Liver (tissue), 9 donors: Measurements from ENCODE around the gene TMEM8B. TPM values are rescaled to one million over a fixed set of nuclear protein-coding genes. Genes with fewer than 3 reads are reported as not detected.

Experiments used
- DNase-seq: peaks from one replicate; pipeline ENCODE4 v3.0.0-alpha.2; 2017; ENCODE audit warnings: low spot score
- H3K27ac ChIP-seq, 2 donors: one replicate each; pipeline ENCODE4 v1.7.0; 2013; ENCODE audit warnings: inconsistent platforms in 2 of 2, low read length in 2 of 2, control low read depth in 1 of 2, low read depth in 1 of 2, mild to moderate bottlenecking in 1 of 2
- H3K27me3 ChIP-seq, 4 donors: one replicate each; pipeline versions ENCODE4 v1.6.1 to v1.7.0; 2013; ENCODE audit warnings: low read length in 3 of 4, inconsistent platforms in 1 of 4, mild to moderate bottlenecking in 1 of 4, moderate library complexity in 1 of 4; ENCODE audit not compliant: control insufficient read depth in 4 of 4, insufficient read depth in 4 of 4
- H3K36me3 ChIP-seq, 4 donors: one replicate each; pipeline versions ENCODE4 v1.6.1 to v1.7.0; 2013; ENCODE audit warnings: low read length in 3 of 4, mild to moderate bottlenecking in 3 of 4, low read depth in 1 of 4, moderate library complexity in 1 of 4; ENCODE audit not compliant: control insufficient read depth in 4 of 4, insufficient read depth in 3 of 4
- H3K4me1 ChIP-seq, 4 donors: one replicate each; pipeline versions ENCODE4 v1.6.1 to v1.7.0; 2013; ENCODE audit warnings: low read length in 3 of 4, mild to moderate bottlenecking in 3 of 4, moderate library complexity in 1 of 4; ENCODE audit not compliant: control insufficient read depth in 4 of 4, insufficient read depth in 4 of 4
- H3K4me3 ChIP-seq, 3 donors: one replicate each; pipeline versions ENCODE4 v1.6.1 to v1.7.0; 2013; ENCODE audit warnings: low read length in 3 of 3, control low read depth in 1 of 3, low read depth in 1 of 3, mild to moderate bottlenecking in 1 of 3
- H3K9ac ChIP-seq, 2 donors: one replicate each; pipeline ENCODE4 v1.7.0; 2013; ENCODE audit warnings: low read length in 2 of 2, mild to moderate bottlenecking in 2 of 2, moderate library complexity in 2 of 2, control low read depth in 1 of 2, low read depth in 1 of 2
- H3K9me3 ChIP-seq, 4 donors: one replicate each; pipeline versions ENCODE4 v1.6.1 to v1.7.0; 2013; ENCODE audit warnings: low read length in 3 of 4; ENCODE audit not compliant: control insufficient read depth in 4 of 4
- ATF3 ChIP-seq: IDR thresholded peaks from 2 replicates; pipeline ENCODE4 v1.6.1; 2016; ENCODE audit warnings: antibody characterized with exemption
- CTCF ChIP-seq: fragments of 150-350 bp; IDR thresholded peaks from 2 replicates; pipeline ENCODE4 v1.5.1; 2017; ENCODE audit warnings: improper control_type of control experiment, low read depth, low read length; ENCODE audit not compliant: missing input control
- EGR1 ChIP-seq, 2 donors: IDR thresholded peaks; 2 replicates each; pipeline ENCODE4 v1.6.1; 2016 to 2018; ENCODE audit warnings: antibody characterized with exemption in 2 of 2, low read depth in 2 of 2
- FOXA1 ChIP-seq: IDR thresholded peaks from 2 replicates; pipeline ENCODE4 v1.6.1; 2016; ENCODE audit warnings: antibody characterized with exemption
- GABPA ChIP-seq, 2 donors: IDR thresholded peaks in 1 of 2; conservative IDR thresholded peaks in 1 of 2; 2 replicates each; pipeline ENCODE4 v1.6.1; 2016; ENCODE audit warnings: antibody characterized with exemption in 2 of 2, mild to moderate bottlenecking in 1 of 2, moderate library complexity in 1 of 2
- HNF4A ChIP-seq, 2 donors: conservative IDR thresholded peaks; 2 replicates each; pipeline ENCODE4 v1.6.1; 2016; ENCODE audit warnings: antibody characterized with exemption in 2 of 2, mild to moderate bottlenecking in 2 of 2
- HNF4G ChIP-seq: IDR thresholded peaks from 2 replicates; pipeline ENCODE4 v1.6.1; 2016; ENCODE audit warnings: antibody characterized with exemption
- JUND ChIP-seq, 2 donors: IDR thresholded peaks; 2 replicates each; pipeline ENCODE4 v1.6.1; 2016; ENCODE audit warnings: antibody characterized with exemption in 2 of 2
- MAX ChIP-seq: IDR thresholded peaks from 2 replicates; pipeline ENCODE4 v1.6.1; 2016; ENCODE audit warnings: antibody characterized with exemption
- NR2F2 ChIP-seq: IDR thresholded peaks from 2 replicates; pipeline ENCODE4 v1.6.1; 2016; ENCODE audit warnings: antibody characterized with exemption
- RAD21 ChIP-seq, 2 donors: IDR thresholded peaks; 2 replicates each; pipeline ENCODE4 v1.6.1; 2016; ENCODE audit warnings: antibody characterized with exemption in 2 of 2, mild to moderate bottlenecking in 2 of 2
- RXRA ChIP-seq, 2 donors: IDR thresholded peaks; 2 replicates each; pipeline ENCODE4 v1.6.1; 2017 to 2018; ENCODE audit warnings: antibody characterized with exemption in 2 of 2, mild to moderate bottlenecking in 1 of 2
- SP1 ChIP-seq: IDR thresholded peaks from 2 replicates; pipeline ENCODE4 v1.6.1; 2018; ENCODE audit warnings: antibody characterized with exemption, mild to moderate bottlenecking
- TAF1 ChIP-seq: conservative IDR thresholded peaks from 2 replicates; pipeline ENCODE4 v1.6.1; 2016; ENCODE audit warnings: antibody characterized with exemption, mild to moderate bottlenecking
- YY1 ChIP-seq: IDR thresholded peaks from 2 replicates; pipeline ENCODE4 v1.6.1; 2016; ENCODE audit warnings: antibody characterized with exemption, mild to moderate bottlenecking
- ZBTB33 ChIP-seq: IDR thresholded peaks from 2 replicates; pipeline ENCODE4 v1.6.1; 2016; ENCODE audit warnings: antibody characterized with exemption
- WGBS: extraction: QIAGEN DNeasy Blood & Tissue Kit; methylation state at CpG from one replicate; pipeline ENCODE4 v1.1.7; 2013; 5-methylcytosine and 5-hydroxymethylcytosine counted together
- polyA plus RNA-seq, 2 donors: library from polyadenylated mRNA; stranded (reverse) in 1 of 2; unstranded in 1 of 2; fragments of 200-250 nt in 1 of 2; fragments of >200 nt in 1 of 2; fragmentation: Nextera tagmentation in 1 of 2; extraction: Ambion mirVana in 1 of 2; gene quantifications; one replicate each; pipeline versions ENCODE4 v1.2.1 to v1.2.3, GENCODE V29; 2013 to 2015
- total RNA-seq, 2 donors: library from RNA; depleted of rRNA; stranded (reverse); fragments of >200 nt; gene quantifications; one replicate each; pipeline ENCODE4 v1.2.3, GENCODE V29; 2014
- donor health status: healthy.
- donor health status: healthy.
- donor health status: healthy.
- donor health status: healthy.
- donor health status: healthy.

The TMEM8B gene
- total and polyA plus RNA-seq, 4 donors, result 1.1 to 5.4 (median 2.7) TPM

- Histone ChIP-seq H3K4me1 (peaks cover 0 to 23% (median 12%) of the 10 kb centered on the region in 4 donors), H3K9me3 (no peaks in the 10 kb centered on the region), H3K4me3 (peak within 1 kb of the TSS in 2 of 3 donors; percentile 60 to 64), H3K9ac (peak within 1 kb of the TSS in 1 of 2 donors; percentile 34), H3K27ac (no peak within 1 kb of the TSS), H3K27me3 (no peaks in the 10 kb centered on the region), H3K36me3 (no peaks in the 10 kb centered on the region)
- TF ChIP-seq EGR1 (IDR thresholded peaks at IDR 0.05; ENCODE audit: low read depth in 2 of 2) (no peak), CTCF (no peak), RXRA (IDR thresholded peaks at IDR 0.05) (no peak), RAD21 (IDR thresholded peaks at IDR 0.05) (no peak), FOXA1 (no peak), TAF1 (no peak), YY1 (no peak)
- peak; percentile 46 for DNase-seq
- 25% methylated on average over 64 of the region's 64 CpGs for WGBS
Measured at GRCh38 chr9:35791297-35791921, 37.6 kb upstream of the TMEM8B start, which contains the start of gene NPR2. Gene NPR2 (plus strand): TSS chr9:35791591. CDS start chr9:35792409, 818 bp downstream.

- Histone ChIP-seq H3K9me3 (no peaks in the 10 kb centered on the region), H3K36me3 (no peaks in the 10 kb centered on the region), H3K4me3 (peak overlapping the region in 1 of 3 donors; percentile 60), H3K27ac (no peak overlapping the region), H3K27me3 (no peaks in the 10 kb centered on the region), H3K9ac (no peak overlapping the region), H3K4me1 (peaks cover 0 to 23% (median 12%) of the 10 kb centered on the region in 4 donors)
- WGBS, result 62% methylated on average over 34 of the region's 34 CpGs
- TF ChIP-seq RAD21 (IDR thresholded peaks at IDR 0.05), result peak in 1 of 2 donors; percentile 29
- peak; percentile 75 to 76 for TF ChIP-seq HNF4A (conservative IDR thresholded peaks at IDR 0.05)
- peak; percentile 41 for TF ChIP-seq SP1
- no peak for TF ChIP-seq ATF3
- TF ChIP-seq RXRA (IDR thresholded peaks at IDR 0.05), result peak; percentile 45 to 53
- DNase-seq, result no peak
Measured at GRCh38 chr9:35792024-35792813, 36.8 kb upstream of the TMEM8B start.

GRCh38 chr9:35792826-35793225 is 36.2 kb upstream of the TMEM8B start:
- Histone ChIP-seq H3K27ac (no peak overlapping the region), H3K4me3 (no peak overlapping the region), H3K9ac (no peak overlapping the region), H3K27me3 (no peaks in the 10 kb centered on the region), H3K36me3 (no peaks in the 10 kb centered on the region), H3K9me3 (no peaks in the 10 kb centered on the region), H3K4me1 (peaks cover 0 to 23% (median 12%) of the 10 kb centered on the region in 4 donors)
- no peak for DNase-seq
- 94% methylated on average over 14 of the region's 14 CpGs for WGBS
- TF ChIP-seq RXRA (IDR thresholded peaks at IDR 0.05) (no peak), HNF4A (conservative IDR thresholded peaks at IDR 0.05) (no peak), ATF3 (no peak), GABPA (IDR thresholded peaks at IDR 0.05 in 1 of 2, conservative IDR thresholded peaks at IDR 0.05 in 1 of 2) (no peak), MAX (no peak), JUND (IDR thresholded peaks at IDR 0.05) (no peak), HNF4G (no peak), ZBTB33 (no peak), CTCF (no peak), SP1 (no peak), RAD21 (IDR thresholded peaks at IDR 0.05) (no peak), FOXA1 (no peak), YY1 (no peak), NR2F2 (no peak), TAF1 (no peak), EGR1 (IDR thresholded peaks at IDR 0.05; ENCODE audit: low read depth in 2 of 2) (no peak)
